Measurements from ENCODE around the gene TDRD10. TPM values are rescaled to one million over a fixed set of nuclear protein-coding genes. Genes with fewer than 3 reads are reported as not detected.

Gene TDRD10
- total and polyA plus RNA-seq, 4 donors, result 0.23 to 1.5 (median 0.78) TPM

DNA sequence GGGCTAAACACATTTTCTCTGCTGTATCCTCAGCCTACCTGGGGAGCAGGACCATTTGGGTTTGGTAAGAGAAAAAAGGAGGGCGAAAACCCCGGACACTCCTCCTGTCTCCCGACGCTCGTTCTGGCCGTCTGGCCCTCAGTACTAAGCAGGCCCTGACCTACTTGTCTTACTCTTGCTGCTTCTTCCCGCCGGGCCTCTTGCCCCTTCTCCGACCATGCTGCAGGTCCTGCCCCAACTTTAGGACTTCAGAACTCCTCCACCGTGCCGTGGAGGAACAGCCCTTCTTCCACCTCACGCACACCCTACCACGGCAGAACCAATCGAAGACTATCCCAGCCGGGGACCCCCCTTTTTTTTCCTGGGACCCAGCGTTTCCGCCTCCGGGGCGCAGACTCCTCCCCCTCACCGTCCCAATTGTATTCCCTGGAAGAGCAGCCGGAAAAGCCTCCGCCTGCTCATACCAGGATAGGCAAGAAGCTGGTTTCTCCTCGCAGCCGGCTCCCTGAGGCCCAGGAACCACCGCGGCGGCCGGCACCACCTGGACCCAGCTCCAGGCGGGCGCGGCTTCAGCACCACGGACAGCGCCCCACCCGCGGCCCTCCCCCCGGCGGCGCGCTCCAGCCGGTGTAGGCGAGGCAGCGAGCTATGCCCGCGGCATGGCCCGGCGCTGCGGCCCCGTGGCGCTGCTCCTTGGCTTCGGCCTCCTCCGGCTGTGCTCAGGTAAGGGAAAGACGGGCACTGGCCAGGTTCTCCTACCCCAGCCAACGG is 65.6 kb downstream of the TDRD10 start, which contains the start of gene CHRNB2:
Gene CHRNB2, plus strand, starts transcription at position 393 of the 771 bp plus-strand sequence. Its CDS starts 267 bp downstream, at position 660.
- H3K36me3 ChIP-seq (ENCODE audit: control insufficient read depth in 4 of 4, insufficient read depth in 3 of 4, low read depth in 1 of 4, low read length in 3 of 4), result no peaks in the 10 kb centered on the region
- H3K27me3 ChIP-seq (ENCODE audit: control insufficient read depth in 4 of 4, insufficient read depth in 4 of 4, low read length in 3 of 4), result peaks cover 0 to 6% (median 3%) of the 10 kb centered on the region in 4 donors
- no peaks in the 10 kb centered on the region for H3K9me3 ChIP-seq (ENCODE audit: control insufficient read depth in 4 of 4, low read length in 3 of 4)
- H3K27ac ChIP-seq (ENCODE audit: low read depth in 1 of 2, low read length in 2 of 2), result no peak within 1 kb of the TSS
- H3K4me3 ChIP-seq (ENCODE audit: low read depth in 1 of 3, low read length in 3 of 3), result peak within 1 kb of the TSS in 1 of 3 donors; percentile 15
- peak; percentile 72 for DNase-seq (ENCODE audit: low spot score)
- H3K9ac ChIP-seq (ENCODE audit: low read depth in 1 of 2, low read length in 2 of 2), result no peak within 1 kb of the TSS
- H3K4me1 ChIP-seq (ENCODE audit: control insufficient read depth in 4 of 4, insufficient read depth in 4 of 4, low read length in 3 of 4), result peaks cover 3 to 10% (median 7%) of the 10 kb centered on the region in 4 donors
- no peak for TF ChIP-seq GABPA (IDR thresholded peaks at IDR 0.05 in 1 of 2, conservative IDR thresholded peaks at IDR 0.05 in 1 of 2)
- TF ChIP-seq, protein P1, sequence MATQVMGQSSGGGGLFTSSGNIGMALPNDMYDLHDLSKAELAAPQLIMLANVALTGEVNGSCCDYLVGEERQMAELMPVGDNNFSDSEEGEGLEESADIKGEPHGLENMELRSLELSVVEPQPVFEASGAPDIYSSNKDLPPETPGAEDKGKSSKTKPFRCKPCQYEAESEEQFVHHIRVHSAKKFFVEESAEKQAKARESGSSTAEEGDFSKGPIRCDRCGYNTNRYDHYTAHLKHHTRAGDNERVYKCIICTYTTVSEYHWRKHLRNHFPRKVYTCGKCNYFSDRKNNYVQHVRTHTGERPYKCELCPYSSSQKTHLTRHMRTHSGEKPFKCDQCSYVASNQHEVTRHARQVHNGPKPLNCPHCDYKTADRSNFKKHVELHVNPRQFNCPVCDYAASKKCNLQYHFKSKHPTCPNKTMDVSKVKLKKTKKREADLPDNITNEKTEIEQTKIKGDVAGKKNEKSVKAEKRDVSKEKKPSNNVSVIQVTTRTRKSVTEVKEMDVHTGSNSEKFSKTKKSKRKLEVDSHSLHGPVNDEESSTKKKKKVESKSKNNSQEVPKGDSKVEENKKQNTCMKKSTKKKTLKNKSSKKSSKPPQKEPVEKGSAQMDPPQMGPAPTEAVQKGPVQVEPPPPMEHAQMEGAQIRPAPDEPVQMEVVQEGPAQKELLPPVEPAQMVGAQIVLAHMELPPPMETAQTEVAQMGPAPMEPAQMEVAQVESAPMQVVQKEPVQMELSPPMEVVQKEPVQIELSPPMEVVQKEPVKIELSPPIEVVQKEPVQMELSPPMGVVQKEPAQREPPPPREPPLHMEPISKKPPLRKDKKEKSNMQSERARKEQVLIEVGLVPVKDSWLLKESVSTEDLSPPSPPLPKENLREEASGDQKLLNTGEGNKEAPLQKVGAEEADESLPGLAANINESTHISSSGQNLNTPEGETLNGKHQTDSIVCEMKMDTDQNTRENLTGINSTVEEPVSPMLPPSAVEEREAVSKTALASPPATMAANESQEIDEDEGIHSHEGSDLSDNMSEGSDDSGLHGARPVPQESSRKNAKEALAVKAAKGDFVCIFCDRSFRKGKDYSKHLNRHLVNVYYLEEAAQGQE (IDR thresholded peaks at IDR 0.05), result peak; percentile 98
- WGBS, result 5% methylated on average over 53 of the region's 53 CpGs

GRCh38 chr1:154568157-154568815 is 66.3 kb downstream of the TDRD10 start:
- TF ChIP-seq HNF4A (conservative IDR thresholded peaks at IDR 0.05) (no peak), TAF1 (conservative IDR thresholded peaks at IDR 0.05) (no peak), EGR1 (IDR thresholded peaks at IDR 0.05; ENCODE audit: low read depth in 2 of 2) (no peak), MAX (IDR thresholded peaks at IDR 0.05) (no peak), RXRA (IDR thresholded peaks at IDR 0.05) (no peak), FOXA2 (IDR thresholded peaks at IDR 0.05) (no peak), JUND (IDR thresholded peaks at IDR 0.05) (no peak), YY1 (IDR thresholded peaks at IDR 0.05) (no peak), GABPA (IDR thresholded peaks at IDR 0.05 in 1 of 2, conservative IDR thresholded peaks at IDR 0.05 in 1 of 2) (no peak), HNF4G (IDR thresholded peaks at IDR 0.05) (no peak), RAD21 (IDR thresholded peaks at IDR 0.05) (no peak), ZBTB33 (IDR thresholded peaks at IDR 0.05) (no peak), CTCF (IDR thresholded peaks at IDR 0.05; ENCODE audit: low read depth, low read length, missing input control) (no peak), NR2F2 (IDR thresholded peaks at IDR 0.05) (no peak), SP1 (IDR thresholded peaks at IDR 0.05) (no peak)
- TF ChIP-seq, protein P1 (IDR thresholded peaks at IDR 0.05), result no peak
- no peak for DNase-seq (ENCODE audit: low spot score)
- no peaks in the 10 kb centered on the region for H3K9me3 ChIP-seq (ENCODE audit: control insufficient read depth in 4 of 4, low read length in 3 of 4)
- H3K36me3 ChIP-seq (ENCODE audit: control insufficient read depth in 4 of 4, insufficient read depth in 3 of 4, low read depth in 1 of 4, low read length in 3 of 4), result no peaks in the 10 kb centered on the region
- H3K9ac ChIP-seq (ENCODE audit: low read depth in 1 of 2, low read length in 2 of 2), result no peak overlapping the region
- 35% methylated on average over 17 of the region's 17 CpGs for WGBS
- peaks cover 3 to 10% (median 7%) of the 10 kb centered on the region in 4 donors for H3K4me1 ChIP-seq (ENCODE audit: control insufficient read depth in 4 of 4, insufficient read depth in 4 of 4, low read length in 3 of 4)
- peak overlapping the region in 1 of 3 donors; percentile 15 for H3K4me3 ChIP-seq (ENCODE audit: low read depth in 1 of 3, low read length in 3 of 3)
- H3K27ac ChIP-seq (ENCODE audit: low read depth in 1 of 2, low read length in 2 of 2), result no peak overlapping the region
- peaks cover 0 to 6% (median 3%) of the 10 kb centered on the region in 4 donors for H3K27me3 ChIP-seq (ENCODE audit: control insufficient read depth in 4 of 4, insufficient read depth in 4 of 4, low read length in 3 of 4)

Measured in liver (tissue), 9 donors.